OCI-LY1 (cell line): Measurements from ENCODE around the gene BAIAP2.

Experiments
- H2AFZ ChIP-seq: fragments of 200-600 bp; sonication (generic), shearing (Covaris generic); 2 replicates; pipeline ENCODE4 v1.6.0; 2014; ENCODE audit warnings: antibody characterized with exemption, mild to moderate bottlenecking, low read length
- H3F3A ChIP-seq: fragments of 200-600 bp; sonication (generic), shearing (Covaris generic); 2 replicates; pipeline ENCODE4 v1.6.0; 2014; ENCODE audit warnings: mild to moderate bottlenecking, antibody characterized with exemption, low read length, moderate library complexity; ENCODE audit not compliant: insufficient read depth
- H3K27ac ChIP-seq: fragments of 200-600 bp; sonication (generic); 2 replicates; pipeline ENCODE4 v1.5.1; 2014; ENCODE audit warnings: low read length, mixed run types, mild to moderate bottlenecking, low read depth; ENCODE audit not compliant: poor library complexity, severe bottlenecking
- H3K27me3 ChIP-seq: fragments of 200-600 bp; sonication (generic); 2 replicates; pipeline ENCODE4 v1.6.0; 2014; ENCODE audit warnings: antibody characterized with exemption, mild to moderate bottlenecking, low read length, moderate library complexity; ENCODE audit not compliant: insufficient read depth
- H3K36me3 ChIP-seq: fragments of 200-600 bp; sonication (generic); 2 replicates; pipeline ENCODE4 v1.6.1; 2014; ENCODE audit warnings: mild to moderate bottlenecking, antibody characterized with exemption, low read length, moderate library complexity, mixed read lengths; ENCODE audit not compliant: insufficient read depth
- H3K4me1 ChIP-seq: fragments of 200-600 bp; sonication (generic); 2 replicates; pipeline ENCODE4 v1.5.1; 2014; ENCODE audit warnings: mild to moderate bottlenecking, low read length, moderate library complexity; ENCODE audit not compliant: insufficient read depth, severe bottlenecking
- H3K4me2 ChIP-seq: fragments of 200-600 bp; sonication (generic), shearing (Covaris generic); 2 replicates; pipeline ENCODE4 v1.6.1; 2014; ENCODE audit warnings: low read length
- H3K4me3 ChIP-seq: fragments of 200-600 bp; sonication (generic); 2 replicates; pipeline ENCODE4 v1.5.1; 2014; ENCODE audit warnings: low read length, low read depth, mild to moderate bottlenecking, mixed read lengths; ENCODE audit not compliant: poor library complexity, severe bottlenecking
- H3K79me2 ChIP-seq: fragments of 200-600 bp; shearing (Covaris generic); 2 replicates; pipeline ENCODE4 v1.6.1; 2016; ENCODE audit warnings: mixed run types, low read length, mixed read lengths; ENCODE audit not compliant: insufficient read depth
- H3K9ac ChIP-seq: fragments of 200-600 bp; sonication (generic), shearing (Covaris generic); 2 replicates; pipeline ENCODE4 v1.6.1; 2014; ENCODE audit warnings: mild to moderate bottlenecking, low read length, mixed read lengths
- H3K9me2 ChIP-seq: fragments of 200-600 bp; sonication (generic), shearing (Covaris generic); 2 replicates; pipeline ENCODE4 v1.6.1; 2014; ENCODE audit warnings: low read depth, mild to moderate bottlenecking, low read length, mixed read lengths
- H3K9me3 ChIP-seq: fragments of 200-600 bp; shearing (Covaris generic); 2 replicates; pipeline ENCODE4 v1.6.1; 2014; ENCODE audit warnings: low read length, mixed read lengths
- H4K20me1 ChIP-seq: fragments of 200-600 bp; sonication (generic), shearing (Covaris generic); 2 replicates; pipeline ENCODE4 v1.6.0; 2016; ENCODE audit warnings: mild to moderate bottlenecking, low read length; ENCODE audit not compliant: insufficient read depth
- CTCF ChIP-seq: fragments of 200-600 bp; sonication (generic), shearing (Covaris generic); IDR thresholded peaks from 2 replicates; pipeline ENCODE4 v1.5.1; 2017; ENCODE audit warnings: mild to moderate bottlenecking, antibody characterized with exemption, low read length, moderate library complexity, mixed read lengths
- EZH2 ChIP-seq: fragments of 200-600 bp; sonication (generic), shearing (Covaris generic); IDR thresholded peaks from 2 replicates; pipeline ENCODE4 v1.8.0; 2017; ENCODE audit warnings: borderline replicate concordance, mixed run types, mild to moderate bottlenecking, antibody characterized with exemption, low read length, moderate library complexity, mixed read lengths

BAIAP2 gene

GRCh38 chr17:81069135-81069645, 34.2 kb downstream of the BAIAP2 start:
- TF ChIP-seq EZH2 (no peak), CTCF (no peak)
- no peaks in the 10 kb centered on the region for H3K9me2 ChIP-seq
- no peak overlapping the region for H3K4me3 ChIP-seq
- no peak overlapping the region for H3K27ac ChIP-seq
- H3K79me2 ChIP-seq, result no peaks in the 10 kb centered on the region
- no peaks in the 10 kb centered on the region for H3K36me3 ChIP-seq
- no peak overlapping the region for H3K4me2 ChIP-seq
- H3F3A ChIP-seq, result no peaks in the 10 kb centered on the region
- H4K20me1 ChIP-seq, result no peaks in the 10 kb centered on the region
- H3K27me3 ChIP-seq, result peaks cover 12% of the 10 kb centered on the region; the same call in 1 of the 2 replicates
- no peak overlapping the region for H2AFZ ChIP-seq
- H3K9me3 ChIP-seq, result no peaks in the 10 kb centered on the region
- no peaks in the 10 kb centered on the region for H3K4me1 ChIP-seq
- no peak overlapping the region for H3K9ac ChIP-seq

GRCh38 chr17:81070541-81071246, 35.7 kb downstream of the BAIAP2 start:
- Histone ChIP-seq H3K36me3 (no peaks in the 10 kb centered on the region), H3K9me3 (no peaks in the 10 kb centered on the region), H3K79me2 (no peaks in the 10 kb centered on the region), H3K4me1 (no peaks in the 10 kb centered on the region), H3K27ac (no peak overlapping the region), H4K20me1 (no peaks in the 10 kb centered on the region), H3K9me2 (no peaks in the 10 kb centered on the region), H3K4me2 (no peak overlapping the region), H3F3A (no peaks in the 10 kb centered on the region), H3K27me3 (peaks cover 12% of the 10 kb centered on the region; the same call in 1 of the 2 replicates), H2AFZ (no peak overlapping the region), H3K4me3 (no peak overlapping the region), H3K9ac (no peak overlapping the region)
- TF ChIP-seq EZH2, result no peak
- TF ChIP-seq CTCF, result no peak

GRCh38 chr17:81071761-81072741, 37.1 kb downstream of the BAIAP2 start:
- Histone ChIP-seq H4K20me1 (no peaks in the 10 kb centered on the region), H3K36me3 (no peaks in the 10 kb centered on the region), H2AFZ (no peak overlapping the region), H3K4me2 (no peak overlapping the region), H3K4me3 (no peak overlapping the region), H3K27me3 (peaks cover 12% of the 10 kb centered on the region; the same call in 1 of the 2 replicates), H3F3A (no peaks in the 10 kb centered on the region), H3K79me2 (no peaks in the 10 kb centered on the region), H3K27ac (no peak overlapping the region), H3K9ac (no peak overlapping the region), H3K4me1 (no peaks in the 10 kb centered on the region), H3K9me3 (no peaks in the 10 kb centered on the region), H3K9me2 (no peaks in the 10 kb centered on the region)
- TF ChIP-seq CTCF (no peak), EZH2 (no peak)
